NK-92 (cell line): ENCODE results near the gene YIPF5.

Experiments used
- DNase-seq: peaks from one replicate; lab custom pipeline; 2025; ENCODE audit not compliant: unreplicated experiment; lab: John Stamatoyannopoulos, UW

YIPF5 gene

GRCh38 chr5:144183254-144183889, 12.9 kb upstream of the YIPF5 start:
- no peak for DNase-seq

GRCh38 chr5:144179226-144179625, 8.8 kb upstream of the YIPF5 start:
- no peak for DNase-seq

DNA sequence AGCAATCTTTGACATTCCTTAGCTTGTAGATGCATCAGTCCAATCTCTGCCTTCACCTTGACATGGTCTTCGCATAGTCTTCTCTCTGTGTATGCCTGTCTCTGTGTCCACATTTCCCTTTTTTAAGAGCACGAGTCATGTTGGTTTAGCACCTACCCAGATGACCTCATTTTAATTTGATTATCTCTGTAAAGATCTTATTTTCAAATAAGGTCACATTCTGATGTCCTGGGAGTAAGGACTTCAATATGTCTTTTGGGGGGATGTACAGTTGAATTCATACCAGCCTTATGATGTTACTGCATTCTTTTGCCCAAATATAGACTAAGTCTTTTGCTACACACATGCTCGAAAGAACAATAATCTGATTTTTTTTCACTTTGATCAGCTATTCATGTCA, 7.1 kb upstream of the YIPF5 start:
- no peak for DNase-seq

- DNase-seq, result no peak
Measured at GRCh38 chr5:144173766-144174165, 3.3 kb upstream of the YIPF5 start.

GRCh38 chr5:144169904-144170275, 569 bp downstream of the YIPF5 start:
- DNase-seq, result no peak

- no peak for DNase-seq
Measured at GRCh38 chr5:144167998-144168397, 2.5 kb downstream of the YIPF5 start.

- DNase-seq, result no peak
Measured at GRCh38 chr5:144166696-144167095, 3.8 kb downstream of the YIPF5 start.

GRCh38 chr5:144162686-144163085, 7.8 kb downstream of the YIPF5 start:
- no peak for DNase-seq

DNA sequence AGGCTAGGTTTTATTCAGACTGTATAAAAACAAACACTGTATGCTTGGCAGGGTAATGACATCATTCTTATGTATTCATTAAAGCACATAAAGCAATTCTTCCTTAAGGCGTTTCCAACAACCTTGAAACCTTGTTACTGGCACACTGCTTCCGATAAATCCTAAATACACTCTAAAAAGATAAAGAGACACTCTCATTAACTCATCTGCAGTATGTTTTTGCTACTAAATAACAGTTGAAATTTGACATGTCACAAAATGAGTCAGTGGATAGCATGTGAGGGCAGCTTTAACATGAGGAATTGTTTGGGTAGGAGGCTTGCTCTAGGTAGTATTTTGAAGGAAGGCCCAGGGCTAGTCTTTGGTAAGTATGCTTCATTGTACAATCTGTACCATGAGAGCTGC, 13.7 kb downstream of the YIPF5 start:
- no peak for DNase-seq

DNA sequence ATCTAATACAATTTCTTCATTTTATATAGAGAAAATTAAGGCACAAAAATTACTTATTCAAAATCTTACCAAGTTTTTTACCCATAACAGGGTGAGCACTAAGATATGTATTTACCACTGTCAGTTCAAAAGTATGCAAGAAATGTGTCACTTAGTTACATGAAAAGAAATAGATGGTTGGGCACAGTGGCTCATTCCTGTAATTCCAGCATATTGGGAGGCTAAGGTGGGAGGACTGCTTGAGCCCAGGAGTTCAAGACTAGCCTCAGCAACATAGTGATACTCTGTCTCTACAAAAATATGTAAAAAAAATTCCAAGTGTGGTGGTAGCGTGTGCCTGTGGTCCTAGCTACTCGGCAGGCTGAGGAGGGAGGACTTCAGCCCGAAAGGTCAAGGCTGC, 19.4 kb downstream of the YIPF5 start:
- no peak for DNase-seq

GRCh38 chr5:144144956-144145751, 25.3 kb downstream of the YIPF5 start:
- DNase-seq, result no peak

DNA sequence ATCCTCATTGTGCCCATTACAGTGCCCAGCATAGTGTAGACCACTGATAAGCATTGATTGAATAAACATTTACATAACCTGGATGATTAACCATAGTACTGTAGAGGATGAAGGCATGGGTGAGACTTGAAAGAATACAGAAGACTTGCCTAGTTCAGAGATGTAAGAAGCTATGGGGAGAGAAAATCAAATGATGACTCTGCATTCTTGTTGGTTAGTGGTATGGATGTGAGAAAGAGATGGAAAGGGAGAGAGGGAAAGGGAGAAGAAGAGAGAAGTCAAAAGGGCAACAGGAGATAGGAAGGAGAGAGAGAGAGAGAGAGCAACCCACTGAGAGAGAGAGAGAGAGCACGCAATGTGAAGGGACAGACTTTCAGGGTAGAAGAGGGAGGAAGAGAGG, 26.8 kb downstream of the YIPF5 start:
- DNase-seq, result no peak

GRCh38 chr5:144142824-144143162, 27.7 kb downstream of the YIPF5 start:
- DNase-seq, result no peak

- no peak for DNase-seq
Measured at GRCh38 chr5:144142139-144142823, 28.2 kb downstream of the YIPF5 start.

- DNase-seq, result no peak
Measured at GRCh38 chr5:144141585-144141984, 28.9 kb downstream of the YIPF5 start.

DNA sequence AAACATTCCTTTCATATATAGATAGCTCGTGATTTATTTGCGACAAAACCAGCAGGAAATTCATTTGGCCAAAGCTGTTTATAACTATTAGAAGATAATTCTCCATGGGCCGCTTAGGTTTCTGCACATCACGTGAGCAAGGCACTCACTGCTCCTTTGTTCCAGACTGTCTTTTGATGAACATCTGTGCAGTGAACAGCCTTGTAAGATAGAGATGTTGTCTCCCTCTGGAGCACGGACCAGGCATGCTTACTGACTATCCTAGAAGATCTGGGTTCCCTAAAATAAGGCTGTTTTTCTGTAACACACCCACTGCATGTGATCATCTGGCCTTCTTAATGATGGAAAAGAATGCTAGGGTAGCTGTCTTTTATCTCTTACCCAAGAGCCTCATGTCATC, 30.9 kb downstream of the YIPF5 start:
- DNase-seq, result no peak

DNA sequence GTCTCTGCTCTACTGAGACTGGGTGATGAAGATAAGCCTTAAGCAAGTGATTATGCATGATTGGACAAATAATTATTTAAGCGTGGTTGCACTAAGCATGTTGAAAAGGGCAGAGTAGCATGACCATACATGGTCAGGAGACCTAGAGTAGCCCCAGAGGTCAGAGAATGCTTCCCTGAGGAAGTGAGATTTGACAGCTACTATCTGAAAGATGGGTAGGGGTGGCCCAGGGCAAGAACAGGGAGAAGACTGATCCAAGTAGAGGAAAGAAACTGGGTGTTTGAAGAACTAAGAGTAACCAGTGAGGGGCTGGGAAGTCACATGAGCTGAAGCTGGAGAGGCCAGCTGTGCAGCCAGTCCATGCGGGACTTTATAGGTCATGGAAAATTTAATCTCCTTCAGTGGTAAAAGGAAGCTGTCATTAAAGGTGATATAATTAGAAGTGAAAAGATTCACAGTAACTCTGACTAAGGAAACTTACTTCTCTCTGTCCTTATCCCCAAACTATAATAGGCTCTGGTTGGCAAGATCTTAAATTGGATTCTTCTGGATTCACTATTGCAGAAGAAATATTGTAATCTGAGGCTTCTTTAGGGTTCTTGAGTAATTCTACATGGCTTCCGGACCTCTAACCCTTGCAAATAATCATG, 35.2 kb downstream of the YIPF5 start:
- no peak for DNase-seq

DNA sequence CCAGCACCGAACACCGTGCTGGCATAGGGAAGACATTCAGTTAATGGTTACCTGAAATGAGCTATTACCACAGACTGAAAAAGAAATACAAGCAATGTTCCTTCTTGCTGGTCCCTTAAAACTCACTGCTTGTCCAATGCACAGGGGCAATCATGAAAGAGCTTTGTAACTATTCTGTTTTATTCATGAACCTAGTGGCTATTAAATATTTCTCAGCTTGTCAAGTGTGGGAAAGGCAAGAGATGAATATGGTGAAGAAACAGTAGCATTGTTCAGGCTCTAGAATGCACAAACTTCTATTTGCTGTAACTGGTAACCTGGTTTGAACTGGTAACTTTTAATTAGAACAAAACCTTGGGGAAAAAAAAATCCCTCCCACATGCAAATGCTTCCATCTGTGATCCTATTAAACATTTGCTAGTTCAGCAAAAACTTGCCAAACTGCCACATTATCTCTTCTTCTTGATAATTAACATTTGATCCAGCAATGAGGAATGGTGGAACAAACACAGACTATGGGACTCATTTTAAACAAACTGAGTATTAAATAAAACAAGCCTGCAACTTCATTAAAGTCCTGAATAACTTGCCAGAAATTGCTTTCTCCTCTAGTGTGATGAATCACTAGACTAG, 36.1 kb downstream of the YIPF5 start:
- DNase-seq, result no peak

GRCh38 chr5:144133050-144133633, 37.3 kb downstream of the YIPF5 start:
- DNase-seq, result no peak

GRCh38 chr5:144131261-144131660, 39.2 kb downstream of the YIPF5 start:
- no peak for DNase-seq

DNA sequence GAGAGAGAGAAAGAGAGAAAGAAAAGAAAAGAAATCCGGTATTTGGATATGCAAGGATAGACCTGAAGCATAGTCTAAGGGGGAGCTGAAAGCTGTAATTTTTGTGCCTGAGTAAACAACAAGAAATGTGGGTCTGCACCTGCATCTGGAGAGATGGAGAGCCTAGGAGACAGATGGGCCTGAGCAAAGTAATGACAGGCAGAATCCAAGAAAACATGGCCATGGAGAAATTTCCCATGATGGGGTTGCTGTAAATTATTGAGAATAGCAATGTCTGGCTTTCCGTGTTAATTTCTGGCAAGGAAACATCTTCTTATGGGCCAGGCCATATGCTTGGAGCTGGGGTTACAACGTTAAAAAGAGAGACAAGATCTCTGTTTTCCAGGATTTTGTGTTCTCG, 40.2 kb downstream of the YIPF5 start:
- no peak for DNase-seq
